HG03108 (cell line): Measurements from ENCODE around the gene DOCK3.
"Not testable (repeated sequence)": the region's sequence is repeated elsewhere in the genome, so short reads cannot be mapped to it uniquely, and the experiment has no call there.

Source experiments
- ATAC-seq: cut with Tn5 transposase; IDR thresholded peaks from one replicate; pipeline ENCODE4 v1.9.1; 2021; ENCODE audit warnings: moderate library complexity; ENCODE audit not compliant: unreplicated experiment

Gene DOCK3

GRCh38 chr3:50649451-50649931 lies 25.2 kb upstream of the DOCK3 start:
- ATAC-seq: no peak

- no peak for ATAC-seq
These were observed 24.7 kb upstream of the DOCK3 start for GRCh38 chr3:50650018-50650417.

GRCh38 chr3:50651445-50651844 lies 23.3 kb upstream of the DOCK3 start:
- ATAC-seq: no peak

GRCh38 chr3:50651920-50652529 lies 22.7 kb upstream of the DOCK3 start:
- ATAC-seq: no peak

GRCh38 chr3:50652709-50653108 lies 22.0 kb upstream of the DOCK3 start:
- no peak for ATAC-seq

- no peak for ATAC-seq
These were observed 20.7 kb upstream of the DOCK3 start for GRCh38 chr3:50653937-50654595.

GRCh38 chr3:50655009-50655830 lies 19.5 kb upstream of the DOCK3 start:
- no peak for ATAC-seq

- ATAC-seq: no peak
These were observed 18.1 kb upstream of the DOCK3 start for GRCh38 chr3:50656417-50657195.

- ATAC-seq: no peak
These were observed 17.3 kb upstream of the DOCK3 start for GRCh38 chr3:50657407-50657806.

GRCh38 chr3:50657816-50658215 lies 16.9 kb upstream of the DOCK3 start:
- no peak for ATAC-seq

GRCh38 chr3:50658416-50658815 lies 16.3 kb upstream of the DOCK3 start:
- ATAC-seq: no peak

- ATAC-seq: no peak
These were observed 15.9 kb upstream of the DOCK3 start for GRCh38 chr3:50658831-50659230.

- no peak for ATAC-seq
These were observed 14.3 kb upstream of the DOCK3 start for GRCh38 chr3:50660386-50660785.

GRCh38 chr3:50661321-50661837 lies 13.3 kb upstream of the DOCK3 start:
- no peak for ATAC-seq

GRCh38 chr3:50662408-50662807 lies 12.3 kb upstream of the DOCK3 start:
- ATAC-seq: no peak

GRCh38 chr3:50665081-50665840 lies 9.5 kb upstream of the DOCK3 start:
- ATAC-seq: no peak

- ATAC-seq: not testable (repeated sequence)
These were observed 8.9 kb upstream of the DOCK3 start for GRCh38 chr3:50665841-50666115.

- no peak for ATAC-seq
These were observed 7.9 kb upstream of the DOCK3 start for GRCh38 chr3:50666837-50667236.

- ATAC-seq: no peak
These were observed 3.4 kb upstream of the DOCK3 start for GRCh38 chr3:50671331-50671730.

GRCh38 chr3:50672656-50673055 lies 2.1 kb upstream of the DOCK3 start:
- ATAC-seq: no peak
